HG02884 (cell line): ENCODE results near the gene JMJD7.

ENCODE experiments used
- ATAC-seq: cut with Tn5 transposase; IDR thresholded peaks from one replicate; pipeline ENCODE4 v1.9.1; 2021; ENCODE audit warnings: mild to moderate bottlenecking, moderate library complexity; ENCODE audit not compliant: unreplicated experiment

JMJD7 gene

DNA sequence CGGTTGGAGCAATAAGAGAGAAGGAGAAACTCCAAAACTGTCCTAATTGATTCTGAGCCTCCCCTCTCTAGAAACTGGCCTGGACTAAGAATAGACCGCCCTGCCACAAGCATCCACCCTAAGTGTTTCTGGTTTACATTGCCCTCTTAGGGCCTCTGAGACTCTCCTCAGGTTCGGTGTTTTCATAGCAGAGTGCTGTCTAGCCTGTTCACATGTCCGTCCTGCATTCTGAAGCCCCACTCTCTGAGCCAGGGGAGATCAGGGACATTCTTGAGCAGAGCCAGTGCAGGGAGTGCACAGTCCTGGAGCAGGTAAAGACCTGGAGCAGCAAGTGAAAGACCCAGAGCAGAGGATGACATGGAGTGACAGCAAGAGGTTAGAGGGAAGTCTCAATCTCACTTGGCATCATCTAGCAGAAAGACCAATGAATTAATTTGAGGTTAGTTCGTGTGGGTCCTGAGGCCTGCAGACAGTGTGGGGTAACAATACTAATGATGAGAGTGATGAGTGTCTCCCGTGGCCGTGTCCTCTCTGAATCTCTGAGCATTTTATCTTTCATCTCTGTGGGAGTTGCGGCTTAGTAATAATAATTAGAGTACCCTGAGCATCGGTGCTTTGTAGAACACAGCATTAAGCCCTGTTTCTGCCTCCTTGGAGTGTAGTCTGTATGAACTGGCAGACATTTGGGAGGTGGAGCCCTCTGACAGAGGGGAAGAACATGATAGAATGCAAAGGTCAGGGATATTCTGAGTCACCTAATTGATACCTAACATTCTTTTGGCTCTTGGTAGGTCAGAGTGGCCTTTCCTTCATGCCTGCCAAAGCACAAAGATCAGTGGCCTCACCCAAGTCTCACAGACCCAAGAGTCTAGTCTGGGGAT, 29.0 kb upstream of the JMJD7 start:
- no peak for ATAC-seq

- no peak for ATAC-seq
Measured at GRCh38 chr15:41799488-41799805, 28.4 kb upstream of the JMJD7 start.

- no peak for ATAC-seq
Measured at GRCh38 chr15:41801185-41801584, 26.7 kb upstream of the JMJD7 start.

GRCh38 chr15:41801850-41802455, 25.9 kb upstream of the JMJD7 start:
- ATAC-seq, result no peak

DNA sequence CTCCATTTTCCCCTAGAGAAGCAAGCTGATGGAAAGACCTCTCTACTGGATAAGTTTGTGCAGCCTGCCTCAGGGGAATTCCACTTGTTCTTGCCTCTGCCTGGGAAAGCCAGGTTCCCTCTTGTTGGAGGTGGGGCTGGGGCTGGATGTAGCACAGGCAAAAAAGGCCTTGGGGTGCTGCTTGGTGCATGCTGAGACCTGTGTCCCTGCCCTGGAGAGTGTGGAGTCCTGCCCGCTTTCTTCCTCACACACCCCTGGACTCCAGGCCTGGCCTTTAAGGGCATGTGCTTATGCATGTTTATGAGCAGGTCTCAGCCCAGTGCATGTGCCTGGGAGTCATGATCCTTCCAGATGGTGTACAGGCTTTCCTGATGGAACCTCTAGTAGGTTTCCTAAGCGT, 23.5 kb upstream of the JMJD7 start:
- ATAC-seq, result no peak

GRCh38 chr15:41804916-41805666, 22.8 kb upstream of the JMJD7 start:
- ATAC-seq, result no peak

GRCh38 chr15:41805711-41806110, 22.2 kb upstream of the JMJD7 start:
- no peak for ATAC-seq

GRCh38 chr15:41806291-41807181, 21.4 kb upstream of the JMJD7 start:
- no peak for ATAC-seq

GRCh38 chr15:41809121-41809520, 18.8 kb upstream of the JMJD7 start:
- ATAC-seq, result no peak

GRCh38 chr15:41809526-41810220, 18.2 kb upstream of the JMJD7 start:
- ATAC-seq, result no peak

GRCh38 chr15:41810651-41811431, 17.1 kb upstream of the JMJD7 start:
- ATAC-seq, result no peak

- ATAC-seq, result no peak
Measured at GRCh38 chr15:41811432-41812195, 16.3 kb upstream of the JMJD7 start.

GRCh38 chr15:41812820-41813375, 15.0 kb upstream of the JMJD7 start:
- no peak for ATAC-seq

DNA sequence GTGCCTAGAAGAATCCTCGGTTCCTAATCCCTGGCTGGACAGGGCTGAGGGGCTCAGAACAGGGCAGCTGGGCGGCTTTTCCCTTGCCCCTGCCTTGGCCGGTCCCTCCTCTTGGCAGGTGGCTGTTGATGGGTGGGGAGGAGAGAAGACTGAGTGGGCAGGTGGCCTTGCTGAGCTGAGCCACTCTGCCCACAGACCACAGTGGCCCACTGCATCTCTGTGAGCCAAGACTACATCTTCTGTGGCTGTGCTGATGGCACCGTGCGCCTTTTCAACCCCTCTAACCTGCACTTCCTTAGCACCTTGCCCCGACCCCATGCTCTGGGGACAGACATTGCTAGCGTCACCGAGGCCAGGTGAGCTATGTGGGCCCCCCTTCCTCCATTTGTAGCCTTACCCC, 14.5 kb upstream of the JMJD7 start:
- no peak for ATAC-seq

- ATAC-seq, result no peak
Measured at GRCh38 chr15:41814534-41814933, 13.4 kb upstream of the JMJD7 start.

DNA sequence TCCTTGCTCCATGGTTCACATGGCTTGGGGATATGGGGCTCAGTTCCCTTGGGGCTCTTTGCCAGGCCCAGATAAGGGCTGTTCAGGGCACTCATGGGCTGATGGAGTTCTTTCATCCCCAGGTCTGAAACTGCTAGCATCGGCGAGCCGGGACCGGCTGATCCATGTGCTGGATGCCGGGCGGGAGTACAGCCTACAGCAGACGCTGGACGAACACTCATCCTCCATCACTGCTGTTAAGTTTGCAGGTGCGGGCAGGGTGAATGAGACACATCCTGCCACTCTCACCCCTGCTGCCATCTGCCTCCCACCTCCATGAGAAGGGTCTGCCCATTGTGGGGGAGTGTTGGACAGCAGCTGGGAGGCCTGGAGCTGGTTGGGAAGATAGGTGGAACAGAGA, 11.1 kb upstream of the JMJD7 start:
- ATAC-seq, result no peak

- ATAC-seq, result no peak
Measured at GRCh38 chr15:41817327-41817726, 10.6 kb upstream of the JMJD7 start.

GRCh38 chr15:41817781-41818180, 10.1 kb upstream of the JMJD7 start:
- no peak for ATAC-seq
